T-helper 17 cell (primary cell): ENCODE measurements around the gene USP3. TPM values are rescaled to one million over a fixed set of nuclear protein-coding genes. Genes with fewer than 3 reads are reported as not detected.

ENCODE experiments used
- ATAC-seq: fragments of 150-1000 bp; cut with Tn5 transposase; 2 replicates; pipeline ENCODE4 v1.10.0; 2021; ENCODE audit warnings: mild to moderate bottlenecking, moderate library complexity
- DNase-seq, 3 donors: peaks; one replicate each; pipeline versions ENCODE4 v3.0.0 to v3.0.0-alpha.2; 2020 to 2021
- H3K9me3 ChIP-seq: one replicate; pipeline ENCODE4 v1.7.0; 2013; ENCODE audit warnings: low read length, mild to moderate bottlenecking; ENCODE audit not compliant: control insufficient read depth, poor library complexity, severe bottlenecking
- H3K27ac Mint-ChIP-seq: one replicate; pipeline ENCODE4 v1.8.0; 2022; ENCODE audit warnings: mild to moderate bottlenecking, moderate library complexity, mixed read lengths
- H3K27me3 Mint-ChIP-seq: one replicate; pipeline ENCODE4 v1.8.0; 2022; ENCODE audit warnings: mixed read lengths
- H3K36me3 Mint-ChIP-seq: one replicate; pipeline ENCODE4 v1.8.0; 2022; ENCODE audit warnings: low read depth, mixed read lengths
- H3K4me1 Mint-ChIP-seq: one replicate; pipeline ENCODE4 v1.8.0; 2022; ENCODE audit warnings: mild to moderate bottlenecking, mixed read lengths
- H3K4me3 Mint-ChIP-seq: one replicate; pipeline ENCODE4 v1.8.0; 2022; ENCODE audit warnings: mild to moderate bottlenecking, moderate library complexity, mixed read lengths
- total RNA-seq, 4 donors: library from RNA in 2 of 4; stranded (reverse) in 2 of 4; gene quantifications; one replicate each; pipeline ENCODE4 v1.2.3 and lab custom pipeline; 2022 to 2026

The USP3 gene
- total RNA-seq, 2 donors from 2014 or later, result 219 to 288 TPM

DNA sequence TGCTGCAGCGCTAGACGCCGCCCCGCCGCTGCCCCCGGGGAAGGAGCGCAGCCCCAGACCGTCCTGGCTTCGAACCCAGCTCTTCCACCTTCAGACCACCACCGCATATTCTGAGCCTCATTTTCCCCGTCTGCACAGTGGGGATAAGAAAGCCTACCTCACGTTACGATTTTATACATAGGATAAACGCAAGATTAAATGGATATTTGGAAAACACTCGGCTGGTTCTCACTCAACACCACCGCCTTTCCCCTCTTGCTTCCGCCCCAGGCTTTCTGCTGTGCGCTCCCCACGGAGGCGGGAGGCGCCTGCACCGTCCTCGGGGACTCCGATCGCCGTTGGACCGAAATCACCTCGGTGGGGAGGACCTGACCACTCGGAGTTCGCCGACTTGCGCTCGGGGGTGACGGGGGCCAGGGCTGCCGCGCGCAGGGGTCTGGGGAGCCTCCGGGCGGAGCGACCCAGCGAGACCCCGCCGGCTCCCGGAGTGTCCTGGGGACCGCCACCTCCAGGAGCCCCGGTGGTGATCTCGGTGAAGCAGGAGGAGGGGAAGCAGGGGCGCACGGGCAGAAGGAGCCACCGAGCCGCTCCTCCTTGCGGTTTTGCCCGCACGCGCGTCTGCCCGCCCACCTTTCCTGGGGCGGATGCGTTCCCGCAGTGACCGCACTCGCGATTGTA, 96.8 kb downstream of the USP3 start:
- peak overlapping the region; percentile 92 for H3K4me3 Mint-ChIP-seq

DNA sequence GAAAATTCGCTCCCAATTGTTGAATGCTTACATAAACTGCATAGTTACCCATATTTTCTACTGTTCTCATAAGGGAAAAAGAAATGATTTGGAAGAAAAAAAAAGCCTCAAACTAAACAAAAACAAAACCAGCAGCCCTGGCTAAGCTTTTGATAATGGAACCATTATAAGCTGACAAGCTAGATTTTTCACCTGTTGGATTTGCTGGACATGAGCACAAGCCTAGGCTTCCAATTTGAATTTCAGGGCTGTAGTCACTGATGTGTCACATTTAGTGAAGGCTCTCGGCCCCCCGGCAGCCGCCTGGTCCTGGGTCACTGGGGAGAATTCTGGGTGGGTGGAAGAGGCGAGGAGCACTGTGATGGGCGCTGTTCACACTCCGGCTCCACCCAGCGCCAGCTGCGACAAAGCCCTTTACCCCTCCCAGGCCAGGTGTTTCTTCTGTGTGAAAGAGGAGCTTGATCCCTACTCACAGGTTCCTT, 97.4 kb downstream of the USP3 start:
- ATAC-seq (no peak), DNase-seq (no peak)
- peak overlapping the region; percentile 91 for H3K27ac Mint-ChIP-seq
- no peaks in the 10 kb centered on the region for H3K36me3 Mint-ChIP-seq
- H3K27me3 Mint-ChIP-seq, result no peaks in the 10 kb centered on the region
- no peaks in the 10 kb centered on the region for H3K9me3 ChIP-seq
- H3K4me1 Mint-ChIP-seq, result peaks cover 45% of the 10 kb centered on the region
- H3K4me3 Mint-ChIP-seq, result peak overlapping the region; percentile 92

More for the DNA sequence above, 96.8 kb downstream of the USP3 start:
- no peaks in the 10 kb centered on the region for H3K36me3 Mint-ChIP-seq
- H3K4me1 Mint-ChIP-seq, result peaks cover 47% of the 10 kb centered on the region
- H3K27me3 Mint-ChIP-seq, result no peaks in the 10 kb centered on the region
- H3K27ac Mint-ChIP-seq, result peak overlapping the region; percentile 91
- DNase-seq, result peak; percentile 30 to 54 (median 34)
- H3K9me3 ChIP-seq, result no peaks in the 10 kb centered on the region
- ATAC-seq, result peak; percentile 21

- no peaks in the 10 kb centered on the region for H3K9me3 ChIP-seq
- Mint-ChIP-seq H3K27me3 (no peaks in the 10 kb centered on the region), H3K4me3 (peak overlapping the region; percentile 53), H3K4me1 (peaks cover 42% of the 10 kb centered on the region), H3K36me3 (no peaks in the 10 kb centered on the region), H3K27ac (peak overlapping the region; percentile 91)
- no peak for ATAC-seq
- DNase-seq, result no peak
These were observed 98.2 kb downstream of the USP3 start for GRCh38 chr15:63602595-63602994.

- Mint-ChIP-seq H3K27me3 (no peaks in the 10 kb centered on the region), H3K4me3 (no peak overlapping the region), H3K36me3 (peaks cover 3% of the 10 kb centered on the region), H3K4me1 (peaks cover 42% of the 10 kb centered on the region), H3K27ac (peak overlapping the region; percentile 91)
- ATAC-seq (no peak), DNase-seq (no peak)
- no peaks in the 10 kb centered on the region for H3K9me3 ChIP-seq
These were observed 99.1 kb downstream of the USP3 start for GRCh38 chr15:63603516-63603915.

- H3K27ac Mint-ChIP-seq, result peak overlapping the region; percentile 91
These were observed 99.9 kb downstream of the USP3 start for GRCh38 chr15:63604281-63604680.

DNA sequence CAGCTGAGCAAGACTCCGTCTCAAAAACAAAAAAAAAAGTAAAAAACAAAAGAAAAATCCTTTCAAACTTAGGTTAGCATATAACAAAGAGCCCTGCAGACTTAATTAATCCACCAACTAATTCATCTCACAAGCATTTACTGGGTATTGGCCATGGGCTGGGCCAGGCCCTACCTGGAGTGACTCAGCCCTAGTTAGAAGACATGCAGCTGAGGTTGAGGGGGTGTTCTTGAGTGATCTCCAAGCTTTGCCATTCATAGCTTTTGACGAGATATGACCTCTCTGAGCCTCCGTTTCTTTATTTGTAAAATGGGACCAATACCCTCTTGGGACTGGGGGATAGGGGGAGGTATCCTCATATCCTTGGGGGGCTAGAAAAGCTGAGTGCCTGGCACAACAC, 100.6 kb downstream of the USP3 start:
- peaks cover 39% of the 10 kb centered on the region for H3K4me1 Mint-ChIP-seq
- peak overlapping the region; percentile 91 for H3K27ac Mint-ChIP-seq
- H3K36me3 Mint-ChIP-seq, result peaks cover 3% of the 10 kb centered on the region
- H3K27me3 Mint-ChIP-seq, result no peaks in the 10 kb centered on the region
- no peaks in the 10 kb centered on the region for H3K9me3 ChIP-seq
- peak overlapping the region; percentile 21 for H3K4me3 Mint-ChIP-seq
- no peak for ATAC-seq
- DNase-seq, result no peak

More at GRCh38 chr15:63604281-63604680, 99.9 kb downstream of the USP3 start:
- Mint-ChIP-seq H3K36me3 (peaks cover 3% of the 10 kb centered on the region), H3K4me1 (peaks cover 42% of the 10 kb centered on the region), H3K4me3 (peak overlapping the region; percentile 59), H3K27me3 (no peaks in the 10 kb centered on the region)
- ATAC-seq (no peak), DNase-seq (no peak)
- no peaks in the 10 kb centered on the region for H3K9me3 ChIP-seq

GRCh38 chr15:63605816-63606215, 101.4 kb downstream of the USP3 start:
- DNase-seq, result peak in 2 of 3 donors; percentile 19 to 36
- no peaks in the 10 kb centered on the region for H3K9me3 ChIP-seq
- Mint-ChIP-seq H3K4me3 (peak overlapping the region; percentile 63), H3K27me3 (no peaks in the 10 kb centered on the region), H3K36me3 (peaks cover 3% of the 10 kb centered on the region), H3K4me1 (peaks cover 45% of the 10 kb centered on the region), H3K27ac (peak overlapping the region; percentile 91)
- ATAC-seq, result peak; percentile 55

DNA sequence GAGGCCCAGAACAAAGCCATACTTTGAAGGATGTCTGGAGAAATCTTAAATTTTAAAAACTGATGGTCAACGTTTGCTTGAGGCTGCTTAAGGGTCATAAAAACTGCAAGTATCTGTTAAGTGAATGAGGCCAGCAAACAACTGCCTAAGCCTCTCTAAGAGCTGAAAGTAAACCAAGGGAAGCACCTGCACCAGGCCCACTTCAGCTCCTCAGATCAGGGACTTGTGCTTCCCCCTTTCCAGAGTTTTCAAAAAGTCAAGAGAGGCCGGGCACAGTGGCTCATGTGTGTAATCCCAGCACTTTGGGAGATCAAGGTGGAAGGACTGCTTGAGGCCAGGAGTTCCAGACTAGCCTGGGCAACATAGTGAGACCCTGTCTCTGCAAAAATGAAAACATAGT, 101.9 kb downstream of the USP3 start:
- Mint-ChIP-seq H3K36me3 (peaks cover 3% of the 10 kb centered on the region), H3K4me3 (no peak overlapping the region), H3K27ac (peak overlapping the region; percentile 91), H3K27me3 (no peaks in the 10 kb centered on the region), H3K4me1 (peaks cover 50% of the 10 kb centered on the region)
- DNase-seq (no peak), ATAC-seq (no peak)
- no peaks in the 10 kb centered on the region for H3K9me3 ChIP-seq

DNA sequence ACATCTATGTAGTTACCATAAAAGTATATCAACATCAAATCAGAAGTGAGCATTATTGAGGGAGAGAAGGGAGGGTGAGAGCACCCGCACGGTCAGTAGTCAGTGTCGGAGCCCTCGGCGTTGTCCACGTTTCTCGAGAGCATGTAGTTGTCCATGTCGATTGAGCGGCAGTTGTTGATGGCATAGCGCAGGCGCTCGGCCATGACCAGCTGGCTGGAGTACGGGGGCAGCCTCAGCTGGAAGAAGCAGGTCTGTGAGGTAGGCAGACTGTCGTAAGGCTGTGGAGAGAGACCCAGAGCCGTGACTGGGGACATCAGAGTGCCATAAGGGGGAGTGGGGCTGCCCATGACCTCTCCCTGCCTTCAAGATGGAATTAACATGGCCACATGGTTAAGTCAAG, 104.6 kb downstream of the USP3 start:
- Mint-ChIP-seq H3K27me3 (no peaks in the 10 kb centered on the region), H3K27ac (peak overlapping the region; percentile 98), H3K36me3 (peaks cover 3% of the 10 kb centered on the region), H3K4me3 (no peak overlapping the region), H3K4me1 (peaks cover 36% of the 10 kb centered on the region)
- ATAC-seq (no peak), DNase-seq (no peak)
- H3K9me3 ChIP-seq, result no peaks in the 10 kb centered on the region

DNA sequence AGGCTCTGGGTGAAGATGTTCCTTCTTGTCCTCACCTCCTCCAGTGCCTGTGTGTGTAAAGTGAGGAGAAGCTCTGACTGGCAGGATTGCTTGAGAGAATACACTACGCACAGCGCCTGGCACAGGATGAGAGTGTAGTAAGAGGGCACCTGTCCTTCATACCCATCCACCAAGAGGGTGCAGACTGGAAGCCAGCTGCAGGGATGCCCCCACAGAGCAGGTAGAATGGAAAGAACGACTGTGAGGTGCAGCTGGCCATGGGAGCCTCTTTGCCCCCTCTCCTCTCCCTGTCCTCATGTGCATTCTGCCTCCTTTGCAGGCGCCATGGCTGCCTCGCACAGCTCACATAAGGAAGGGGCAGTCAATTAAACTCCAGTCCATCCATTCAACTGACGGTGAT, 105.1 kb downstream of the USP3 start:
- Mint-ChIP-seq H3K36me3 (peaks cover 3% of the 10 kb centered on the region), H3K27ac (peak overlapping the region; percentile 98), H3K4me1 (peaks cover 36% of the 10 kb centered on the region), H3K27me3 (no peaks in the 10 kb centered on the region), H3K4me3 (no peak overlapping the region)
- H3K9me3 ChIP-seq, result no peaks in the 10 kb centered on the region
- DNase-seq, result no peak
- no peak for ATAC-seq

GRCh38 chr15:63610209-63610841, 105.9 kb downstream of the USP3 start:
- H3K4me1 Mint-ChIP-seq, result peaks cover 34% of the 10 kb centered on the region

GRCh38 chr15:63611177-63611576, 106.8 kb downstream of the USP3 start:
- DNase-seq, result no peak
- peak overlapping the region; percentile 98 for H3K27ac Mint-ChIP-seq
- H3K4me1 Mint-ChIP-seq, result peaks cover 27% of the 10 kb centered on the region
- H3K36me3 Mint-ChIP-seq, result peaks cover 11% of the 10 kb centered on the region
- H3K27me3 Mint-ChIP-seq, result no peaks in the 10 kb centered on the region
- ATAC-seq, result no peak
- peak overlapping the region; percentile 61 for H3K4me3 Mint-ChIP-seq
- H3K9me3 ChIP-seq, result no peaks in the 10 kb centered on the region

More at GRCh38 chr15:63610209-63610841, 105.9 kb downstream of the USP3 start:
- no peaks in the 10 kb centered on the region for H3K27me3 Mint-ChIP-seq
- DNase-seq (peak; percentile 39 to 59 (median 40)), ATAC-seq (peak; percentile 92)
- H3K36me3 Mint-ChIP-seq, result peaks cover 8% of the 10 kb centered on the region
- H3K9me3 ChIP-seq, result no peaks in the 10 kb centered on the region
- H3K27ac Mint-ChIP-seq, result peak overlapping the region; percentile 98
- H3K4me3 Mint-ChIP-seq, result peak overlapping the region; percentile 75

GRCh38 chr15:63612300-63612699, 107.9 kb downstream of the USP3 start:
- no peaks in the 10 kb centered on the region for H3K9me3 ChIP-seq
- no peak for DNase-seq
- no peak for ATAC-seq
- Mint-ChIP-seq H3K27ac (peak overlapping the region; percentile 98), H3K36me3 (peaks cover 11% of the 10 kb centered on the region), H3K27me3 (no peaks in the 10 kb centered on the region), H3K4me3 (no peak overlapping the region), H3K4me1 (peaks cover 23% of the 10 kb centered on the region)
